ENCODE measurements around the gene HIPK1.

GRCh38 chr1:113976609-113977278, 47.6 kb downstream of the HIPK1 start:
- TF ChIP-seq CTCF (IDR thresholded peaks at IDR 0.05) (peak; percentile 38), REST (IDR thresholded peaks at IDR 0.05; ENCODE audit: insufficient read depth in 1 of 2, low read depth in 2 of 2, low read length in 1 of 2) (no peak), SIN3A (IDR thresholded peaks at IDR 0.05; ENCODE audit: borderline replicate concordance, insufficient read depth, low read depth, low read length) (no peak), POLR2AphosphoS5 (IDR thresholded peaks at IDR 0.05; ENCODE audit: low read depth, low read length) (no peak)

Data from Panc1 (cell line).